M059J (cell line): ENCODE data around the gene THUMPD3. TPM values are rescaled to one million over a fixed set of nuclear protein-coding genes. Genes with fewer than 3 reads are reported as not detected.

Experiments used
- DNase-seq: peaks from one replicate; pipeline ENCODE4 v3.0.0-alpha.2; 2012; ENCODE audit warnings: low read depth
- total RNA-seq: library from RNA; depleted of rRNA; stranded (reverse); fragments of >200 nt; shearing (Covaris generic); gene quantifications from 2 replicates; pipeline ENCODE4 v1.2.3, GENCODE V29; 2014; rRNA removed

Gene THUMPD3
- total RNA-seq, 1 experiment from 2014 or later = 24.4 TPM

DNA sequence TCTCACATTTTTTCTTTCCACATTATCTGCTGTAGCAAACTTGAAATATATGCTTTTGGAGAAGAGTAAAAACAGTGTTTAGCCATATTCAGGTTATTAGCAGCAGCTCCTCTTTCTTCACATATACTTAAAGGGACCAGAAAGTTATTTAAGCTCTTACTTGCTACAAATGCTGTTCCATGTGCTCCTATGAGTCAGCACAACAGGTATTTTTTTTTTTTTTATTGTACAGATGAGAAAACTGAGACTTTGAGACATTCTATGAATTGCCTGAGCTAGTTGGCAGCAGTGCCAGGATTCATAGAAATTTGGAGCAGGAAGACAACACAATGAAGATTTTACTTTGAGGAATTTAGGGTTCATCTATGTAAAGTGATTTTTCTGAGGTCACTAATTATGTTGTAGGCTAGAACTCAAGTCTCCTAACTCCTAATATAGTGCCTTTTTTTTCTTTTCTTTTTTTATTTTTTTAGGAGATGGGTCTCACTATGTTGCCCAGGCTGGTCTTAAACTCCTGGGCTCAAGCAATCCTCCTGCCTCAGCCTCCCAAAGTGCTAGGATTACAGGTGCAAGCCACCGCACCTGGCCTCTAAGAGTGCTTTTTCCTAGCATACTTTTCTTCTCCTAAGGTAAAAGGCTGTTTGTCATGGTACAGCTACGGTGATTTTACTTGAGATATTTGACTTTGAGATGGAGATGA is 58.1 kb downstream of the THUMPD3 start:
- peak; percentile 34 for DNase-seq

DNA sequence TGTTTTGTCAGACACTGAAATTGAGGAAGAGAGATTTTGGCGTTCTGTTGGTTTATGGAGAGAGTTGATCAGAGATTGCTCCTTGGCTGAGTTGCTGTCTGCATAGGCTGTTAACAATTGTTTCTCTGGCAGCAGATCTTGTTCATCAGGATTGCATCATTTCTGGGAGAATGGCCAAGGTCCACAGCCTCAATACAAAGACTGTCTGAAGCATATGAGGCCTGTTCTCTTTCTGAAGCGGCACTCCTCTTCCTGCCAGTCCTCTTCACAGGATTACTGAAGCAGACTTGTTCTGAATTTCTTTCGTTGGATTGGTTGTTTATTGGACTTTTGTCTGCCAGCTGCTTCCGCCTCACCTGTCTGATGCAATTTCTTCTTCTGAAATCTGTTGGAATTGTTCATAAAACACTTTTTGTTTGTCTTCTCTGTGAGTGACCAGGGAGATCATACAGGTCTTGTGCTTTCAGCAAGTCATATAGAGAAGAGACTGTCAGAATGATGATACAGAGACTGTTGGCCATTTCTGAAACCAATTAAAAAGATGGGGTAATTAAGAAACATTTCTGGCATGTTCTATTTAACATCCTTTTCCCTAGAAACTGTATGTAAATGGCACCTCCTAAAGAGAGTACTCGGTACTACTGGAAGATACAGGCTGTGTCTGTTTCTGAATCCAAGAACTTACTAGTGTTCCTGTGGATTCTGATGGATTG is 60.0 kb downstream of the THUMPD3 start:
- peak; percentile 93 for DNase-seq

DNA sequence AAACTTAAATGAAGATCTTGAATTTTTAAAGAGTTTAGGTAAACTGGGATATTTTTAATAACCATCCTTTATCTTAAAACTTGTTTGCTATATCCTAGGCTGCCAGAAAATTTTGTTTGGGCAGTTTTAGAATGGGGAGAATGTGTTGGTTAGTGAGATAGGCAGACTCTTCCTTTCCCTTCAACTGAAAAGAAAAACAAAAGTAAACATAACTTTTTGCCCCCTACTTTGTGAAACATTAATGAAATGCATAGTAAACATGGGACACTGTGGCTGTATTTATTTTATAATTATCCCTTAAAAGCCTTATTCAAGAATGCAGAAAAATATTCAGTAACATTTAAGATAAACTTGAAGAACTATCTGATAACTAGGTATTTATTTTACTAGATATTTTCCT is 65.6 kb downstream of the THUMPD3 start:
- DNase-seq = no peak

DNA sequence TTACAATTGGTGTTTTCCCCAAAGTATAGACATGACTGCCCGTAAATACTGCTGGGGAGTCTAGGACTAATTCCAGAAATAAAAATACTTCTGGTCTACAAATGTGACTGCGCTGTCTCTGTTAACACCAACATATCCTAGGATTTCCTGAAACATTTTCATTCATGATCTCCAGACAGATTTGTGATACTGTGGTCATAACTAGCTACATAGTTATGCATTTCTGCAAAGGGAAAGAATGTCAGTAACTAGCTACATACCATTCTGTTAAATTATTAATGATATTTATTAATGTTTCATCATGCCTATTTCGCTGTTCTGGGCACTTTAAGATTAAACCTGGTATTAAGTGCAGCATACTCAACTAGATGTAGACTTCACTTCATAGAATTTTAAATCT is 67.9 kb downstream of the THUMPD3 start:
- DNase-seq = no peak

DNA sequence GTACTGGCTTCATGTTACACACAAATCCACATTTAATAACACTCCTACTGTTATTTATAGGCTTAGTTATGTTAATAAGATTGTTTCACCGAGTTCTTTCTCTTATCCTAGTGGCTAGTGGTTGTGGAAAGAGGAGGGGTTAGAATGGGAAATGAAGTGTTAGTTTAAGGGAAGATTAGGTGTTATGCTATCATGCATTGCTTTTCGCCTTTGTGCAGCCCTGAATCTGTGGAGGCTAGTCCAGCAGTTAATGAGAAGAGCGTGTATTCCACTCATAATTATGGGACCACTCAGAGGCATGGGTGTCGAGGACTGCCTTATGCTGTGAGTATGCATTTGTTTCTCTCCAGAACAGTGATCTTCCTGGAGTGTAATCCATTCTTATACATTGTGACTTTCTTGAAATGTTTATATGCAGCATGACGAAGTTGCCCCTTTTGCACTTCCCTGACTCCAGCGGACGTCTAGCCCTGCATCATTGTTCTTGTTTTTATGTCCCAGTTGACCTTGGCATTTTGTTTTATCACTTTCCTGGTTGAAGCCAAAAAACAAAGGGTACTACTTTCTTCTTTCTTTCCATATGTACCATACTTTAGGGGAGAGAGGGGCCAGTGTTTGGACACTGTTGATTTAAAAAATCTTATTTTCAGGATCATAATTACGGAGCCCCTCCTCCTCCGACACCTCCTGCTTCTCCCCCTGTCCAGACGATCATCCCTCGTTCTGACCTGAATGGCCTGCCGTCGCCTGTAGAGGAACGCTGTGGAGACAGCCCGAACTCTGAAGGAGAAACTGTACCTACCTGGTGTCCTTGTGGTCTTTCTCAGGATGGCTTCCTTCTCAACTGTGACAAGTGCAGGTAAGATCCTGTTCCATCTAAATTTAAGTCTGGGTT is 71.0 kb downstream of the THUMPD3 start:
- DNase-seq = no peak

DNA sequence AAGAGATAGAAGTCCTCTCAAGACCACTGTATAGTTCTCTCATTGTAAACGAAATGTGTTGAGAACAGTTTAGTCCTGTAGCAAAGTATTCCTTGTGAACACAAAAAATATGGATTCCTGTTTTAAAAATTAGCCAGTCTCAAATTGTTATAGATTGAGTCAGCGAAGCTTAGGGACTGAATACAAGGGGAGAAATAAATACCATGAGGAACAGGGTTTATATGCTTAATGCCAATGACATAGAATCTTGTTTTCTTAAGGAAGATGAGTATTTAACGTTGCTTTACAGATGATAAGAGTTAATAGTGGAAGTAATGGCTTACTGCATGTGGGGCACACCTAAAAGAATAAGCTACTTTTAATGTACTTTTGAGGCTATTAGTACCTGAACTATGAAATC is 72.5 kb downstream of the THUMPD3 start:
- DNase-seq = no peak

Other genes with a start within 250 kb of the THUMPD3 start
- 0.57 and 2.6 TPM in 2 replicates for gene SRGAP3, start 113.4 kb upstream of the THUMPD3 start, total RNA-seq
- 39.5 and 57.2 TPM in 2 replicates for gene SETD5, start 34.6 kb downstream of the THUMPD3 start, total RNA-seq
- 0.05 TPM in 1 of 2 replicates, not detected in the other for gene LHFPL4, start 190.8 kb downstream of the THUMPD3 start, total RNA-seq